Neural cell (in vitro differentiated cells): ENCODE measurements around the gene ACAA1. TPM values are rescaled to one million over a fixed set of nuclear protein-coding genes. Genes with fewer than 3 reads are reported as not detected.

ENCODE experiments used
- H2AFZ ChIP-seq: fragments of 200-600, 300-800 bp; sonication (generic), shearing (Covaris generic); 2 replicates; pipeline ENCODE4 v1.6.0; 2014; ENCODE audit warnings: low read depth, mild to moderate bottlenecking, antibody characterized with exemption, low read length, moderate library complexity
- H3F3A ChIP-seq: fragments of 200-600 bp; shearing (Covaris generic); 2 replicates; pipeline ENCODE4 v1.6.1; 2016; ENCODE audit warnings: mild to moderate bottlenecking, moderate library complexity, mixed read lengths, antibody characterized with exemption, low read length; ENCODE audit not compliant: insufficient read depth, poor library complexity, severe bottlenecking
- H3K27ac ChIP-seq: fragments of 200-600, 300-800 bp; sonication (generic), shearing (Covaris generic); 2 replicates; pipeline ENCODE4 v1.5.1; 2014; ENCODE audit warnings: mild to moderate bottlenecking, low read length, moderate library complexity
- H3K27me3 ChIP-seq: fragments of 300-800, 200-600 bp; sonication (generic), shearing (Covaris generic); 2 replicates; pipeline ENCODE4 v1.6.0; 2014; ENCODE audit warnings: mild to moderate bottlenecking, low read depth, low read length, moderate library complexity; ENCODE audit not compliant: insufficient read depth
- H3K36me3 ChIP-seq: fragments of 300-800, 200-600 bp; sonication (generic), shearing (Covaris generic); 2 replicates; pipeline ENCODE4 v1.5.1; 2014; ENCODE audit warnings: mild to moderate bottlenecking, antibody characterized with exemption, low read length, moderate library complexity; ENCODE audit not compliant: insufficient read depth
- H3K4me2 ChIP-seq: fragments of 300-800, 200-600 bp; sonication (generic), shearing (Covaris generic); 2 replicates; pipeline ENCODE4 v1.6.0; 2014; ENCODE audit warnings: mild to moderate bottlenecking, low read length
- H3K4me3 ChIP-seq: fragments of 300-800, 200-600 bp; sonication (generic), shearing (Covaris generic); 2 replicates; pipeline ENCODE4 v1.5.1; 2014; ENCODE audit warnings: mild to moderate bottlenecking, low read length, moderate library complexity
- H3K79me2 ChIP-seq: fragments of 200-600 bp; shearing (Covaris generic); replicated peaks from 2 replicates; pipeline ENCODE4 v1.6.0; 2014; ENCODE audit warnings: mild to moderate bottlenecking, low read length, moderate library complexity; ENCODE audit not compliant: insufficient read depth
- H3K9ac ChIP-seq: fragments of 300-800, 200-600 bp; sonication (generic), shearing (Covaris generic); 2 replicates; pipeline ENCODE4 v1.6.1; 2016; ENCODE audit warnings: mild to moderate bottlenecking, low read length, mixed read lengths
- H3K9me2 ChIP-seq: fragments of 200-600 bp; shearing (Covaris generic); 2 replicates; pipeline ENCODE4 v1.6.1; 2016; ENCODE audit warnings: mild to moderate bottlenecking, low read length, mixed read lengths; ENCODE audit not compliant: insufficient read depth
- H3K9me3 ChIP-seq: fragments of 200-600, 300-800 bp; sonication (generic), shearing (Covaris generic); 2 replicates; pipeline ENCODE4 v1.6.1; 2016; ENCODE audit warnings: mild to moderate bottlenecking, mixed run types, low read length, moderate library complexity, mixed read lengths
- H4K20me1 ChIP-seq: fragments of 200-600 bp; shearing (Covaris generic); 2 replicates; pipeline ENCODE4 v1.6.1; 2016; ENCODE audit warnings: mild to moderate bottlenecking, mixed run types; ENCODE audit not compliant: insufficient read depth
- CTCF ChIP-seq: fragments of 450-650 bp; IDR thresholded peaks from 2 replicates; pipeline ENCODE4 v1.5.1; 2014; ENCODE audit warnings: antibody characterized with exemption, mild to moderate bottlenecking, moderate library complexity; ENCODE audit not compliant: poor library complexity, severe bottlenecking
- EP300 ChIP-seq: fragments of 450-650 bp; conservative IDR thresholded peaks from 2 replicates; pipeline ENCODE4 v1.6.1; 2014; ENCODE audit warnings: antibody characterized with exemption, mild to moderate bottlenecking, moderate library complexity; ENCODE audit not compliant: poor library complexity, severe bottlenecking
- EZH2 ChIP-seq: fragments of 200-600, 300-800 bp; shearing (Covaris generic), sonication (generic); IDR thresholded peaks from 2 replicates; pipeline ENCODE4 v1.6.1; 2014; ENCODE audit warnings: antibody characterized with exemption, low read length, borderline replicate concordance, mild to moderate bottlenecking; ENCODE audit not compliant: insufficient read depth, poor library complexity, severe bottlenecking
- MXI1 ChIP-seq: fragments of 450-650 bp; conservative IDR thresholded peaks from 2 replicates; pipeline ENCODE4 v1.6.1; 2014; ENCODE audit warnings: antibody characterized with exemption, mild to moderate bottlenecking; ENCODE audit not compliant: poor library complexity, severe bottlenecking
- POLR2AphosphoS5 ChIP-seq: IDR thresholded peaks from 2 replicates; pipeline ENCODE4 v1.6.1; 2012
- RAD21 ChIP-seq: fragments of 450-650 bp; conservative IDR thresholded peaks from 2 replicates; pipeline ENCODE4 v1.6.1; 2014; ENCODE audit warnings: antibody characterized with exemption, mild to moderate bottlenecking, moderate library complexity
- REST ChIP-seq: IDR thresholded peaks from 2 replicates; pipeline ENCODE4 v1.6.1; 2012; ENCODE audit warnings: borderline replicate concordance
- SMC3 ChIP-seq: fragments of 450-650 bp; conservative IDR thresholded peaks from 2 replicates; pipeline ENCODE4 v1.6.1; 2014; ENCODE audit warnings: antibody characterized with exemption, mild to moderate bottlenecking, moderate library complexity; ENCODE audit not compliant: poor library complexity
- TAF1 ChIP-seq: IDR thresholded peaks from 2 replicates; pipeline ENCODE4 v1.6.1; 2012; ENCODE audit warnings: low read depth
- polyA plus RNA-seq: library from polyadenylated mRNA; depleted of rRNA; stranded (reverse); fragments of >200 nt; gene quantifications from 2 replicates; pipeline ENCODE4 v1.2.3, GENCODE V29; 2014

ACAA1 gene
- polyA plus RNA-seq, 1 donor from 2014 or later = 59.1 TPM

- Histone ChIP-seq H3K9me3 (no peaks in the 10 kb centered on the region), H3K27ac (no peak overlapping the region), H3K36me3 (peaks cover 5% of the 10 kb centered on the region), H2AFZ (no peak overlapping the region), H3K9me2 (no peaks in the 10 kb centered on the region), H3K9ac (no peak overlapping the region), H3K27me3 (no peaks in the 10 kb centered on the region), H4K20me1 (no peaks in the 10 kb centered on the region), H3F3A (no peaks in the 10 kb centered on the region), H3K79me2 (no peaks in the 10 kb centered on the region), H3K4me2 (no peak overlapping the region), H3K4me3 (no peak overlapping the region)
- TF ChIP-seq RAD21 (no peak), EZH2 (no peak), EP300 (no peak), POLR2AphosphoS5 (no peak), SMC3 (no peak)
Observed at GRCh38 chr3:38126121-38126892, 10.6 kb downstream of the ACAA1 start.

- H3K79me2 ChIP-seq = no peaks in the 10 kb centered on the region
- no peaks in the 10 kb centered on the region for H4K20me1 ChIP-seq
- no peak overlapping the region for H3K4me3 ChIP-seq
- H3K27ac ChIP-seq = no peak overlapping the region
- no peak for TF ChIP-seq EZH2
- TF ChIP-seq SMC3 = no peak
- no peak for TF ChIP-seq REST
- no peak for TF ChIP-seq POLR2AphosphoS5
- TF ChIP-seq TAF1 = no peak
- no peak for TF ChIP-seq EP300
- no peak for TF ChIP-seq CTCF
- TF ChIP-seq RAD21 = no peak
- TF ChIP-seq MXI1 = no peak
- no peaks in the 10 kb centered on the region for H3K9me2 ChIP-seq
- no peak overlapping the region for H3K9ac ChIP-seq
- H3K9me3 ChIP-seq = no peaks in the 10 kb centered on the region
- H3K36me3 ChIP-seq = peaks cover 5% of the 10 kb centered on the region
- no peak overlapping the region for H3K4me2 ChIP-seq
- no peaks in the 10 kb centered on the region for H3K27me3 ChIP-seq
- no peaks in the 10 kb centered on the region for H3F3A ChIP-seq
- H2AFZ ChIP-seq = no peak overlapping the region
Observed at GRCh38 chr3:38125305-38126120, 11.4 kb downstream of the ACAA1 start.
